Hepatocyte (in vitro differentiated cells): ENCODE data around the gene C22orf23. TPM values are rescaled to one million over a fixed set of nuclear protein-coding genes. Genes with fewer than 3 reads are reported as not detected.
"Not testable (repeated sequence)": the region's sequence is repeated elsewhere in the genome, so short reads cannot be mapped to it uniquely, and the experiment has no call there.

Experiments used
- DNase-seq: peaks from one replicate; pipeline ENCODE4 v3.0.0-alpha.2; 2016; ENCODE audit warnings: low spot score
- H2AFZ ChIP-seq: fragments of 200-600 bp; sonication (generic); 2 replicates; pipeline ENCODE4 v1.6.0; 2016; ENCODE audit warnings: antibody characterized with exemption, mild to moderate bottlenecking
- H3K27ac ChIP-seq: fragments of 200-600 bp; sonication (generic); 2 replicates; pipeline ENCODE4 v1.5.1; 2016; ENCODE audit warnings: mild to moderate bottlenecking
- H3K27me3 ChIP-seq: fragments of 200-600 bp; sonication (generic); 2 replicates; pipeline ENCODE4 v1.6.1; 2016
- H3K36me3 ChIP-seq: fragments of 200-600 bp; sonication (generic); replicated peaks from 2 replicates; pipeline ENCODE4 v1.5.1; 2016; ENCODE audit warnings: low read depth; ENCODE audit not compliant: insufficient read depth
- H3K4me1 ChIP-seq: fragments of 200-600 bp; sonication (generic); 2 replicates; pipeline ENCODE4 v1.5.1; 2016; ENCODE audit warnings: mild to moderate bottlenecking, moderate library complexity; ENCODE audit not compliant: insufficient read depth
- H3K4me2 ChIP-seq: fragments of 200-600 bp; sonication (generic); 2 replicates; pipeline ENCODE4 v1.6.0; 2016
- H3K4me3 ChIP-seq: fragments of 200-600 bp; sonication (generic); 2 replicates; pipeline ENCODE4 v1.5.1; 2016; ENCODE audit warnings: mild to moderate bottlenecking
- H3K79me2 ChIP-seq: fragments of 200-600 bp; sonication (generic); 2 replicates; pipeline ENCODE4 v1.6.0; 2017; ENCODE audit warnings: mild to moderate bottlenecking
- H3K9me2 ChIP-seq: fragments of 200-600 bp; sonication (generic); replicated peaks from 2 replicates; pipeline ENCODE4 v1.6.0; 2017; ENCODE audit warnings: mild to moderate bottlenecking; ENCODE audit not compliant: insufficient read depth
- H3K9me3 ChIP-seq: fragments of 200-600 bp; sonication (generic); 2 replicates; pipeline ENCODE4 v1.5.1; 2016; ENCODE audit warnings: low read depth, mild to moderate bottlenecking
- H4K20me1 ChIP-seq: fragments of 200-600 bp; sonication (generic); 2 replicates; pipeline ENCODE4 v1.6.0; 2016; ENCODE audit warnings: mild to moderate bottlenecking; ENCODE audit not compliant: insufficient read depth, poor library complexity, severe bottlenecking
- CTCF ChIP-seq: fragments of 200-600 bp; sonication (generic); IDR thresholded peaks from 2 replicates; pipeline ENCODE4 v1.5.1; 2016; ENCODE audit warnings: antibody characterized with exemption, mild to moderate bottlenecking; ENCODE audit not compliant: poor library complexity
- EZH2 ChIP-seq: fragments of 200-600 bp; sonication (generic); IDR thresholded peaks from 2 replicates; pipeline ENCODE4 v1.6.1; 2016; ENCODE audit warnings: antibody characterized with exemption, mild to moderate bottlenecking, borderline replicate concordance
- EZH2phosphoT487 ChIP-seq: fragments of 200-600 bp; sonication (generic); IDR thresholded peaks from one replicate; pipeline ENCODE4 v1.6.1; 2018; ENCODE audit warnings: antibody characterized with exemption, mild to moderate bottlenecking, low read depth, moderate library complexity; ENCODE audit not compliant: unreplicated experiment, severe bottlenecking
- WGBS: methylation state at CpG from one replicate; pipeline ENCODE4 v1.1.6; 2016; ENCODE audit warnings: low lambda C conversion rate; ENCODE audit errors: missing lambda C conversion rate; 5-methylcytosine and 5-hydroxymethylcytosine counted together
- polyA plus RNA-seq: library from polyadenylated mRNA; unstranded; fragments of >200 nt; fragmentation: Nextera tagmentation; extraction: Ambion mirVana; gene quantifications from 2 replicates; pipeline ENCODE4 v1.2.1, GENCODE V29; 2016
- total RNA-seq: library from RNA; depleted of rRNA; stranded (reverse); fragments of >200 nt; gene quantifications from 2 replicates; pipeline ENCODE4 v1.2.3, GENCODE V29; 2014

The C22orf23 gene
- total and polyA plus RNA-seq, 2 experiments from 2014 or later, result 0.29 to 0.30 TPM

- H2AFZ ChIP-seq, result no peak overlapping the region
- 93% methylated on average over 4 of the region's 4 CpGs for WGBS
- no peak overlapping the region for H3K27ac ChIP-seq
- H3K4me1 ChIP-seq, result no peaks in the 10 kb centered on the region
- no peaks in the 10 kb centered on the region for H3K36me3 ChIP-seq
- H3K9me2 ChIP-seq, result no peaks in the 10 kb centered on the region
- peaks cover 2% of the 10 kb centered on the region for H3K27me3 ChIP-seq
- H4K20me1 ChIP-seq, result no peaks in the 10 kb centered on the region
- no peaks in the 10 kb centered on the region for H3K9me3 ChIP-seq
- no peak overlapping the region for H3K4me3 ChIP-seq
- H3K4me2 ChIP-seq, result no peak overlapping the region
- TF ChIP-seq EZH2 (no peak), EZH2phosphoT487 (no peak), CTCF (no peak)
- no peak for DNase-seq
- H3K79me2 ChIP-seq, result no peaks in the 10 kb centered on the region
Observed at GRCh38 chr22:37976547-37976946, 23.1 kb upstream of the C22orf23 start.

DNA sequence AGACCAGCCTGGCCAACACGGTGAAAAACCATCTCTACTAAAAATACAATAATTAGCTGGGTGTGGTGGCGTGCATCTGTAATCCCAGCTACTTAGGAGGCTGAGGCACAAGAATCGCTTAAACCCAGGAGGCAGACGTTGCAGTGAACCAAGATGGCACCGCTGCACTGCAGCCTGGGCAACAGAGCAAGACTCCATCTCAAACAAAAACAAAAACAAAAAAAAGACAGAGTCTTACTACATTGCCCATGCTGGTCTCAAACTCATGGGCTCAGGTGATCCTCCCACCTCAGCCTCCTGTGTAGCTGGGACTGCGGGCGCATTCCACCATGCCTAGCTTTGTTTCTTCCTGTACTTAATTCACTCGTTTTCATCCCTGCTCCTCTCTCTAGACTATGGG is 22.6 kb upstream of the C22orf23 start:
- not testable (repeated sequence) for H3K4me1 ChIP-seq, DNase-seq, H3K27ac ChIP-seq, H3K9me3 ChIP-seq, H2AFZ ChIP-seq, H3K4me2 ChIP-seq, H3K27me3 ChIP-seq, H3K4me3 ChIP-seq, H4K20me1 ChIP-seq, H3K9me2 ChIP-seq, H3K36me3 ChIP-seq, H3K79me2 ChIP-seq
- 93% methylated on average over 8 of the region's 8 CpGs for WGBS

DNA sequence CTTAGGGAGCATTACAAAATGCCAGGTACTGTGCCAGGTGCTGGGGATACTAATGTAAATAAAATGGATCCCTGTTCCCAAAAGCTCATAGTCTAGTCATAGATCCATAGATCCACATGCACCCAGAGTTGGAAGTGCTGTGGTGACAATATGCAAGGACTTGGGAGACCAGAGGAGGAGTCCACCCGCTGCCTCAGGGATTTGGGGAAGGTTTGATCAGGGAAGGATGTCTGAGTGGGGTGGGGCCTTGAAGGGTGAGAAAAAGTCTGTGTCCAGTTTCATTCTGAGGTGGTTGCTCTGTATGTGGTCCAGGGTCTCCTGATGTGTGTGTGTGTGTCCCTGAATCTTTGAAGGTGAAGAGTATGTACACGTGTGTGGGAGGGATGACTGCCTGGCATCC is 21.8 kb upstream of the C22orf23 start:
- Histone ChIP-seq H3K27ac (no peak overlapping the region), H3K27me3 (no peaks in the 10 kb centered on the region), H3K79me2 (no peaks in the 10 kb centered on the region), H3K9me2 (no peaks in the 10 kb centered on the region), H3K4me3 (no peak overlapping the region), H3K4me2 (no peak overlapping the region), H3K36me3 (no peaks in the 10 kb centered on the region), H4K20me1 (no peaks in the 10 kb centered on the region), H2AFZ (no peak overlapping the region), H3K9me3 (no peaks in the 10 kb centered on the region), H3K4me1 (no peaks in the 10 kb centered on the region)
- TF ChIP-seq EZH2phosphoT487, result no peak
- no peak for TF ChIP-seq EZH2
- TF ChIP-seq CTCF, result no peak
- 88% methylated on average over 2 of the region's 2 CpGs for WGBS
- DNase-seq, result no peak

DNA sequence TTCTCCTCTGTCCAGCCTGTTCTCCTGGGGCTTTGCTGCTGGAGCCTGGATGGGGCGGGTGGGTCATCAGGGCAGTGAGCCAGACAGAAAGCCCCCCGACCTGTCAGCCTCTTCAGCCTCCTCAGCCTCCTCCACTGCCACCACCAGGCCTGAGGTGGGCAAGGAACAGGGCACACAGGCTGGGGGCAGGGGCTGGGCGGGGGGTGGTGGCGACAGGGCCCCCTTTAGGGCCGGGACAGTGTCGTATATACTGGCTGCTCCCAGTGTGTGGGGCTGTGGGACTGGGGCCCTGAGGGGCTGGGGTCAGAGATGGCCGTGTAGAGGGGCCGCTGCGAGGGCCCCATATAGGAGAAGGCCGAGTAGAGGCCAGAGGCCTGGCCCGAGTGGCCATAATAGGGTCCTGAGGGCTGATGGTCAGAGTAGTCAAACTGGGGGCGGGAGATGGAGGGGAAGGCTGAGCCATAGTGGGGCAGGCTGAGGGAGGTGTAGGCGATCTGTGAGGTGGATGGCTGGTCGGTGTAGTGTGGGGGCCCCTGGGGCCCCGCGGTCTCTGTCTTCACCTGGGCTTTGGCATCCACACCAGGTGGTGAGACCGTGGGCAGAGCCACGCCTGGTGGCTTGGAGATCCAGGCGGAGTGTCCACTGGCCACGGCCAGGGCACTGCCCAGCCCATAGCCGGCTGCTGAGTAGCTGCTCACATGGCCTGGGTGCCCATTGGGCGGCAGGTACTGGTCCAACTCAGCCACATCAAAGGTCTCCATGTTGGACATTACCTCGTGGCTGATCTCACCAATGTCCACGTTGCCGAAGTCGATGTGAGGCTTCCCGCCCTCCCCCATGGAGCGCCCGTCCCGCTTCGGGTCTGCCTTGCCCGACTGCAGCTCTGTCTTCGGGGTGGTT is 20.1 kb upstream of the C22orf23 start:
- no peaks in the 10 kb centered on the region for H3K4me1 ChIP-seq
- H2AFZ ChIP-seq, result no peak overlapping the region
- H3K36me3 ChIP-seq, result no peaks in the 10 kb centered on the region
- H3K4me3 ChIP-seq, result no peak overlapping the region
- no peaks in the 10 kb centered on the region for H3K27me3 ChIP-seq
- no peak for TF ChIP-seq EZH2phosphoT487
- TF ChIP-seq CTCF, result no peak
- TF ChIP-seq EZH2, result no peak
- no peak overlapping the region for H3K4me2 ChIP-seq
- DNase-seq, result no peak
- 95% methylated on average over 27 of the region's 33 CpGs for WGBS
- H3K9me2 ChIP-seq, result no peaks in the 10 kb centered on the region
- no peaks in the 10 kb centered on the region for H4K20me1 ChIP-seq
- no peaks in the 10 kb centered on the region for H3K9me3 ChIP-seq
- no peaks in the 10 kb centered on the region for H3K79me2 ChIP-seq
- H3K27ac ChIP-seq, result no peak overlapping the region
